H54 (cell line): ENCODE data around the gene XPO1.
"Not testable (repeated sequence)": the region's sequence is repeated elsewhere in the genome, so short reads cannot be mapped to it uniquely, and the experiment has no call there.

Source experiments
- DNase-seq: peaks from one replicate; pipeline ENCODE4 v3.0.0; 2011; ENCODE audit warnings: low spot score, mixed read lengths; ENCODE audit not compliant: insufficient read length
- FAIRE-seq: peaks from 3 replicates; lab custom pipeline; 2011; peaks lifted over from hg19 to GRCh38; lab: Jason Lieb, UNC
- POLR2A ChIP-seq: IDR thresholded peaks from 2 replicates; pipeline ENCODE4 v1.6.1; 2011; ENCODE audit warnings: low read depth, mild to moderate bottlenecking, low read length

Gene XPO1

GRCh38 chr2:61470122-61470951 is 67.8 kb downstream of the XPO1 start:
- DNase-seq: peak; percentile 68
- TF ChIP-seq POLR2A: peak; percentile 37; the same call in 1 of the 2 replicates
- no peak for FAIRE-seq

- FAIRE-seq (no peak), DNase-seq (no peak)
- TF ChIP-seq POLR2A: no peak
These were observed 68.6 kb downstream of the XPO1 start for GRCh38 chr2:61469424-61470121.

GRCh38 chr2:61468231-61468630 is 69.9 kb downstream of the XPO1 start:
- DNase-seq, FAIRE-seq: not testable (repeated sequence)

DNA sequence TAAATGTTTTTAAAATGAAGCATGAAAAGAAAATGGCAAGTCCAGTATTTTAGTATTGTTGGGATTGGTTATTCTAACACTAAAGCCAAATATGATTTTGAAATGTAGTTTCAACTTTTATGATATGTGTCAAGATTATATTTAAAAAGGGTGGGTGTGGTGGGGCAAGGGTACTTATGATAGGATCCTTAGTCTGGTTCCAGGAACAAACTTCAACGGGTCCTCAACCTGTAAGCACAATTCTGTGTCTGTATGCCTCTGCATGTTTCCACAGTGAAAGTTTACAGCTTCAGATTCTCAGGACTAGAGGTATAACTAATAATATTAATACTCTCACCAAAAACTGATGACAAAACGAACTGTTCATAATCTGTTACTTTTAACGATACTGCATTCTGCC is 73.1 kb downstream of the XPO1 start:
- FAIRE-seq: no peak
- no peak for DNase-seq
- no peak for TF ChIP-seq POLR2A

- DNase-seq (no peak), FAIRE-seq (no peak)
- no peak for TF ChIP-seq POLR2A
These were observed 74.2 kb downstream of the XPO1 start for GRCh38 chr2:61463769-61464475.

DNA sequence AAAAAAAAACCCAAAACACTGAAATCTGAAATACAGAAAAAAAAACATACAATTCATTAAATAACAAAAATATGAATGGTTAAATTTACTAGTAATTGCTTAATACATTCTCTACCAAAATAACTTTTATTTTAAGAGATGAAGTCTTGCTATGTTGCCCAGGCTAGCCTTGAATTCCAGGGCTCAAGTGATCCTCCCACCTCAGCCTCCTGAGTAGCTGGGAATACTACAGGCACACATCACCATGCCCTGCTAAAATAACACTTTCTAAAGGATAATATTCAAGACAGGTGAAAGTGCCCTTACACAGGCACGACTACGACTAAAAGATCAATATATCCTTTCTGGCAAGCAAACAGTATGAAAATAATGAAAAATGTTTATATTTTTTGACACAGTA is 76.8 kb downstream of the XPO1 start:
- DNase-seq (no peak), FAIRE-seq (no peak)
- no peak for TF ChIP-seq POLR2A

DNA sequence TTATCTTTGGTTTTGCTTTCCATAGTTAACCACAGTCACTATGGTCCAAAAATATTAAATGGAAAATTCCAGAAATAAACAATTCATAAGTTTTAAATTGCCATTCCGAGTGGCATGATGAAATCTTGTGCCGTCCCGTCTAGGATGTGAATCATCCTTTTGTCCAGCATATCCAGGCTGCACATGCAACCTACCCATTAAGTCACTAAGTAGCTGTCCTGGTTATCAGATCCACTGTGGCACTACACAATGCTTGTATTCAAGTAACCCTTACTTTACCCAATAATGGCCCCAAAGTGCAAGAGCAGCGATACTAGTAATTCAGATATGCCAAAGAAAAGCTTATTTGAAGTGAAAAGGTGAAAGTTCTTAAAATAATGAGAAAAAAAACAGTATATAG is 78.0 kb downstream of the XPO1 start:
- TF ChIP-seq POLR2A: no peak
- FAIRE-seq: peak; percentile 88
- no peak for DNase-seq

- DNase-seq (no peak), FAIRE-seq (no peak)
- TF ChIP-seq POLR2A: no peak
These were observed 81.3 kb downstream of the XPO1 start for GRCh38 chr2:61456746-61457420.

DNA sequence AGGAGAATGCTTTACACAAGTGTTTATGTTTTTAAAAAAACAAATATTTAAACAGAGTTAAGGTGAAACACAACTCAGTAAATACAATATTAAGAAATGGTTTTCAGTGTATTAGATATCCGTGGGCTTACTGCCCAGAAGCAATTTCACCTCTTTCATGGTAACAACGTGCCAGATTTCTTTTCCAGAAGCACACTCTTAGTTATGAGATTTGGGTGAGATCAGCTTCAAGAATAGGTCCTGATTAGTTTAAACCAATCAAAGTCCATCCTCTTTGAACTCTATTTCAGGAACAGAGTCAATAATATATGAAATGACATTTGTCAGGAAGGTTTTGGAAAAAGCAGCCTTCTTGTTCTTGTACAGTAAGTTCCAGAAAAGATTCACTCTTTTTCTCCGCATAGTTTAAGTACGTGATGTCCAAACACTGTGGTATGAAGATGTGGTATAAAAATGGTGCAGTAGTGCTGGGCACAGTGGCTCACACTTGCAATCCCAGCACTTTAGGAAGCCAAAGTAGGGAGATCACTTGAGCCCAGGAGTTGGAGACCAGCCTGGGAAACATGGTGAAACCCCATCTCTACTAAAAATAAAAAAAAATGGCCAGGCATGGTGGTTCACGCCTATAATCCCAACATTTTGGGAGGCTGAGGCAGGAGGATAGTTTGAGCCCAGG is 81.9 kb downstream of the XPO1 start:
- no peak for DNase-seq
- TF ChIP-seq POLR2A: no peak
- no peak for FAIRE-seq

- DNase-seq, FAIRE-seq: not testable (repeated sequence)
These were observed 83.2 kb downstream of the XPO1 start for GRCh38 chr2:61454972-61455371.

DNA sequence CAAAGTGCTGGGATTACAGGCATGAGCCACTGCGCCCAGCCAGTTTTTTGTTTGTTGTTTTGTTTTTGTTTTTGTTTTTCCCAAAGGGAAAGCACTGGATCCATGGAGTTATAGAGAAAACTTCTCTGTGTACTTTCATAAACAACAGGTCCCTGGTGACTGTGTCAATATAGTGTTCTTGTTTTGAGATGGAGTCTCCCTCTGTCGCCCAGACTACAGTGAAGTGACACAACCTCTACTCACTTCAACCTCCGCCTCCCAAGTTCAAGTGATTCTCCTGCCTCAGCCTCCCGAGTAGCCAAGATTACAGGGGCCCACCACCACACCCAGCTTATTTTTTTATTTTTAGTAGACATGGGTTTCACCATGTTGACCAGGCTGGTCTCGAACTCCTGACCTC is 83.8 kb downstream of the XPO1 start:
- no peak for DNase-seq
- FAIRE-seq: no peak
- TF ChIP-seq POLR2A: no peak

DNA sequence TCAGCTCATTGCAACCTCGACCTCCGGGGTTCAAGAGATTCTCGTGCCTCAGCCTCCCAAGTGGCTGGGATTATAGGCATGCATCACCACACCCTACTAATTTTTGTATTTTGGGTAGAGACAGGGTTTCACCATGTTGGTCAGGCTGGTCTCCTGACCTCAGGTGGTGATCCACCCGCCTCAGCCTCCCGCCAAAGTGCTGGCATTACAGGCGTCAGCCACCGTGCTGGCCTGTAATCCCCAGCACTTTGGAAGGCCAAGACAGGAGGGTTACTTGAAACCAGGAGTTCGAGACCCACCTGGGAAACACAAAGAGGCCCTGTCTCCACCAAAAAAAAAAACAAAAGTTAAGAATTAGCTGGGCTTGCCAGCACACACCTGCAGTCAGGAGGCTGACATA is 85.8 kb downstream of the XPO1 start:
- DNase-seq: no peak
- no peak for TF ChIP-seq POLR2A
- no peak for FAIRE-seq

DNA sequence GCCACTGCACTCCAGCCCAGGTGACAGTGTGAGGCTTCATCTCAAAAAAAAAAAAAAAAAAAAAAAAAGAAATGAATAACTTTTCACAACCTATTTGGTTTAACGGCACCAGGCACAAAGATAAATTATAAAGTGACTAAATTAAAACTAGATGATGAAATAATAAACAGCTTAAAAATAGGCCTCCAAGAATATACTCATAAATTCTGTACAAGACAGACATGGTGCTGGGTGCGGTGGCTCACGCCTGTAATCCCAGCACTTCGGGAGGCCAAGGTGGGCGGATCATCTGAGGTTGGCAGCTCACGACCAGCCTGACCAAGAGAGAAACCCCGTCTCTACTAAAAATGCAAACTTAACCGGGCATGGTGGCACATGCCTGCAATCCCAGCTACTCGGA is 87.0 kb downstream of the XPO1 start:
- TF ChIP-seq POLR2A: no peak
- no peak for DNase-seq
- FAIRE-seq: no peak
